Measurements from ENCODE around the gene PCDHB2. TPM values are rescaled to one million over a fixed set of nuclear protein-coding genes. Genes with fewer than 3 reads are reported as not detected.
"Not testable (repeated sequence)": the region's sequence is repeated elsewhere in the genome, so short reads cannot be mapped to it uniquely, and the experiment has no call there.

The PCDHB2 gene
- total RNA-seq (2014; rRNA removed; shearing (Covaris generic); ENCODE audit: low replicate concordance) = 6.0 and 7.0 TPM in 2 replicates

- no peaks in the 10 kb centered on the region for H3K27me3 ChIP-seq
- peak; percentile 69 for DNase-seq
- H3K9me3 ChIP-seq = 0 out of 2 replicates have a peak, but pooled peaks cover 2% of the 10 kb centered on the region
- no peaks in the 10 kb centered on the region for H3K36me3 ChIP-seq
- peak within 1 kb of the TSS; percentile 54 for H3K4me3 ChIP-seq
Observed at GRCh38 chr5:141094481-141095262, at the start of gene PCDHB2. TSS of gene PCDHB2 (plus strand) at chr5:141094615. CDS start at chr5:141094791, 176 bp downstream.

GRCh38 chr5:141050622-141051520 lies 43.5 kb upstream of the PCDHB2 start, which contains the start of gene PCDHB1:
TSS of gene PCDHB1 (plus strand) at chr5:141051374. CDS start at chr5:141051471, 97 bp downstream.
- Histone ChIP-seq H3K36me3 (no peaks in the 10 kb centered on the region), H3K9me3 (0 out of 2 replicates have a peak, but pooled peaks cover 2% of the 10 kb centered on the region), H3K4me3 (no peak within 1 kb of the TSS), H3K27me3 (peaks cover 17% of the 10 kb centered on the region)
- DNase-seq = no peak

- no peaks in the 10 kb centered on the region for H3K36me3 ChIP-seq
- peaks cover 17% of the 10 kb centered on the region for H3K27me3 ChIP-seq
- DNase-seq = no peak
- no peak overlapping the region for H3K4me3 ChIP-seq
- H3K9me3 ChIP-seq = 0 out of 2 replicates have a peak, but pooled peaks cover 2% of the 10 kb centered on the region
Observed at GRCh38 chr5:141051521-141051866, 42.9 kb upstream of the PCDHB2 start.

GRCh38 chr5:141077826-141078225 lies 16.6 kb upstream of the PCDHB2 start:
- no peaks in the 10 kb centered on the region for H3K9me3 ChIP-seq
- H3K4me3 ChIP-seq = peak overlapping the region; percentile 14
- DNase-seq = no peak

GRCh38 chr5:141082228-141082627 lies 12.2 kb upstream of the PCDHB2 start:
- no peaks in the 10 kb centered on the region for H3K36me3 ChIP-seq
- DNase-seq = no peak
- H3K4me3 ChIP-seq = no peak overlapping the region
- H3K9me3 ChIP-seq = 0 out of 2 replicates have a peak, but pooled peaks cover 2% of the 10 kb centered on the region
- H3K27me3 ChIP-seq = no peaks in the 10 kb centered on the region

More at GRCh38 chr5:141077826-141078225, 16.6 kb upstream of the PCDHB2 start:
- H3K36me3 ChIP-seq = no peaks in the 10 kb centered on the region
- H3K27me3 ChIP-seq = 0 out of 2 replicates have a peak, but pooled peaks cover 3% of the 10 kb centered on the region

- no peaks in the 10 kb centered on the region for H3K36me3 ChIP-seq
- H3K9me3 ChIP-seq = 0 out of 2 replicates have a peak, but pooled peaks cover 2% of the 10 kb centered on the region
- no peaks in the 10 kb centered on the region for H3K27me3 ChIP-seq
- DNase-seq = peak; percentile 58
- H3K4me3 ChIP-seq = peak overlapping the region; percentile 45
Observed at GRCh38 chr5:141084487-141084989, 9.9 kb upstream of the PCDHB2 start.

- Histone ChIP-seq H3K4me3 (peak overlapping the region; percentile 54), H3K36me3 (no peaks in the 10 kb centered on the region), H3K9me3 (0 out of 2 replicates have a peak, but pooled peaks cover 2% of the 10 kb centered on the region), H3K27me3 (no peaks in the 10 kb centered on the region)
- no peak for DNase-seq
Observed at GRCh38 chr5:141095263-141095641, 837 bp downstream of the PCDHB2 start.

- not testable (repeated sequence) for H3K9me3 ChIP-seq, H3K36me3 ChIP-seq, H3K4me3 ChIP-seq, DNase-seq, H3K27me3 ChIP-seq
Observed at GRCh38 chr5:141096181-141096580, 1.8 kb downstream of the PCDHB2 start.

GRCh38 chr5:141096586-141096985 lies 2.2 kb downstream of the PCDHB2 start:
- DNase-seq, H3K27me3 ChIP-seq, H3K9me3 ChIP-seq, H3K4me3 ChIP-seq, H3K36me3 ChIP-seq: not testable (repeated sequence)

GRCh38 chr5:141100243-141100805 lies 5.9 kb downstream of the PCDHB2 start, which contains the start of gene PCDHB3:
TSS of gene PCDHB3 (plus strand) at chr5:141100473. CDS start at chr5:141100650, 177 bp downstream.
- H3K27me3 ChIP-seq = no peaks in the 10 kb centered on the region
- no peak within 1 kb of the TSS for H3K4me3 ChIP-seq
- no peaks in the 10 kb centered on the region for H3K36me3 ChIP-seq
- DNase-seq = no peak
- H3K9me3 ChIP-seq = no peaks in the 10 kb centered on the region; the same call in 1 of the 2 replicates

- no peaks in the 10 kb centered on the region for H3K36me3 ChIP-seq
- no peak overlapping the region for H3K4me3 ChIP-seq
- DNase-seq = no peak
- no peaks in the 10 kb centered on the region; the same call in 1 of the 2 replicates for H3K9me3 ChIP-seq
- no peaks in the 10 kb centered on the region for H3K27me3 ChIP-seq
Observed at GRCh38 chr5:141101059-141101458, 6.6 kb downstream of the PCDHB2 start.

GRCh38 chr5:141102070-141102469 lies 7.7 kb downstream of the PCDHB2 start:
- H3K36me3 ChIP-seq, H3K4me3 ChIP-seq, H3K27me3 ChIP-seq, DNase-seq, H3K9me3 ChIP-seq: not testable (repeated sequence)

- H3K36me3 ChIP-seq, DNase-seq, H3K4me3 ChIP-seq, H3K27me3 ChIP-seq, H3K9me3 ChIP-seq: not testable (repeated sequence)
Observed at GRCh38 chr5:141102471-141102870, 8.1 kb downstream of the PCDHB2 start.

- no peaks in the 10 kb centered on the region for H3K27me3 ChIP-seq
- no peaks in the 10 kb centered on the region; the same call in 1 of the 2 replicates for H3K9me3 ChIP-seq
- no peak for DNase-seq
- H3K36me3 ChIP-seq = no peaks in the 10 kb centered on the region
- H3K4me3 ChIP-seq = no peak overlapping the region
Observed at GRCh38 chr5:141105350-141105749, 10.9 kb downstream of the PCDHB2 start.

GRCh38 chr5:141119250-141119649 lies 24.8 kb downstream of the PCDHB2 start:
- Histone ChIP-seq H3K9me3 (no peaks in the 10 kb centered on the region; the same call in 1 of the 2 replicates), H3K27me3 (no peaks in the 10 kb centered on the region), H3K36me3 (no peaks in the 10 kb centered on the region), H3K4me3 (no peak overlapping the region)
- DNase-seq = no peak

- Histone ChIP-seq H3K9me3 (no peaks in the 10 kb centered on the region; the same call in 1 of the 2 replicates), H3K36me3 (no peaks in the 10 kb centered on the region), H3K4me3 (no peak within 1 kb of the TSS), H3K27me3 (no peaks in the 10 kb centered on the region)
- DNase-seq = no peak
Observed at GRCh38 chr5:141121563-141121962, 27.1 kb downstream of the PCDHB2 start, which contains the start of gene PCDHB4. TSS of gene PCDHB4 (plus strand) at chr5:141121818. CDS start at chr5:141121999, 181 bp downstream.

Measured in MG63 (cell line).